ENCODE measurements around the gene NAA20. TPM values are rescaled to one million over a fixed set of nuclear protein-coding genes. Genes with fewer than 3 reads are reported as not detected.
A peak's percentile ranks its signal among the peaks of the same experiment; 100 is the strongest.

NAA20 gene
- total and polyA plus RNA-seq, 4 donors: 38.1 to 69.5 (median 48.3) TPM

GRCh38 chr20:19993958-19994669 lies 23.0 kb upstream of the NAA20 start:
- DNase-seq: no peak
- peaks cover 1 to 15% of the 10 kb centered on the region in 2 donors for H3K4me1 ChIP-seq (ENCODE audit: control insufficient read depth in 1 of 2, insufficient read depth in 2 of 2, low read length in 2 of 2)
- no peaks in the 10 kb centered on the region for H3K27me3 ChIP-seq (ENCODE audit: control insufficient read depth in 1 of 2, insufficient read depth in 2 of 2, low read length in 1 of 2)
- ATAC-seq (ENCODE audit: low FRiP score): peak; percentile 23
- peaks cover 2 to 3% of the 10 kb centered on the region in 2 donors for H3K36me3 ChIP-seq (ENCODE audit: control insufficient read depth in 1 of 2, insufficient read depth in 2 of 2, low read length in 1 of 2)
- 33 to 35% methylated on average over 12 of the region's 12 CpGs for WGBS, 2 donors
- no peaks in the 10 kb centered on the region for H3K9me3 ChIP-seq (ENCODE audit: control insufficient read depth, low read length)
- intact Hi-C loops (cut with DNase I): loop anchor here (1.0 to 5.0 kb wide), 2 partner anchors 107 to 210 kb away; no protein-coding TSS in a partner anchor
- peak overlapping the region; percentile 45 to 94 for H3K27ac ChIP-seq (ENCODE audit: low read depth in 1 of 2, low read length in 2 of 2)
- no peak overlapping the region for H3K4me3 ChIP-seq (ENCODE audit: low read length in 2 of 2)

GRCh38 chr20:19995220-19995863 lies 21.8 kb upstream of the NAA20 start:
- H3K27ac ChIP-seq (ENCODE audit: low read depth in 1 of 2, low read length in 2 of 2): no peak overlapping the region
- DNase-seq: no peak
- no peaks in the 10 kb centered on the region for H3K27me3 ChIP-seq (ENCODE audit: control insufficient read depth in 1 of 2, insufficient read depth in 2 of 2, low read length in 1 of 2)
- intact Hi-C loops (cut with DNase I): loop anchor here (1.0 to 5.0 kb wide), 2 partner anchors 210 to 303 kb away; no protein-coding TSS in a partner anchor
- ATAC-seq (ENCODE audit: low FRiP score): peak; percentile 75
- no peak overlapping the region for H3K4me3 ChIP-seq (ENCODE audit: low read length in 2 of 2)
- peaks cover 1 to 5% of the 10 kb centered on the region in 2 donors for H3K4me1 ChIP-seq (ENCODE audit: control insufficient read depth in 1 of 2, insufficient read depth in 2 of 2, low read length in 2 of 2)
- peaks cover 2 to 3% of the 10 kb centered on the region in 2 donors for H3K36me3 ChIP-seq (ENCODE audit: control insufficient read depth in 1 of 2, insufficient read depth in 2 of 2, low read length in 1 of 2)
- WGBS, 2 donors: 18 to 24% methylated on average over 5 of the region's 5 CpGs
- no peaks in the 10 kb centered on the region for H3K9me3 ChIP-seq (ENCODE audit: control insufficient read depth, low read length)

GRCh38 chr20:19996222-19996621 lies 20.9 kb upstream of the NAA20 start:
- Histone ChIP-seq H3K9me3 (ENCODE audit: control insufficient read depth, low read length) (no peaks in the 10 kb centered on the region), H3K27me3 (ENCODE audit: control insufficient read depth in 1 of 2, insufficient read depth in 2 of 2, low read length in 1 of 2) (no peaks in the 10 kb centered on the region), H3K36me3 (ENCODE audit: control insufficient read depth in 1 of 2, insufficient read depth in 2 of 2, low read length in 1 of 2) (peaks cover 2 to 3% of the 10 kb centered on the region in 2 donors), H3K4me3 (ENCODE audit: low read length in 2 of 2) (no peak overlapping the region), H3K4me1 (ENCODE audit: control insufficient read depth in 1 of 2, insufficient read depth in 2 of 2, low read length in 2 of 2) (peaks cover 1 to 5% of the 10 kb centered on the region in 2 donors), H3K27ac (ENCODE audit: low read depth in 1 of 2, low read length in 2 of 2) (no peak overlapping the region)
- WGBS, 2 donors: 68 to 71% methylated on average over 8 of the region's 8 CpGs
- intact Hi-C loops (cut with DNase I): loop anchor here (5.0 kb wide), 1 partner anchor 304 kb away; no protein-coding TSS in a partner anchor
- ATAC-seq (ENCODE audit: low FRiP score): no peak
- DNase-seq: no peak

- H3K36me3 ChIP-seq (ENCODE audit: control insufficient read depth in 1 of 2, insufficient read depth in 2 of 2, low read length in 1 of 2): peaks cover 2 to 3% of the 10 kb centered on the region in 2 donors
Measured at GRCh38 chr20:19996917-19997316, 20.2 kb upstream of the NAA20 start.

GRCh38 chr20:19998990-19999705 lies 18.0 kb upstream of the NAA20 start:
- Histone ChIP-seq H3K4me3 (ENCODE audit: low read length in 2 of 2) (no peak overlapping the region), H3K9me3 (ENCODE audit: control insufficient read depth, low read length) (no peaks in the 10 kb centered on the region), H3K36me3 (ENCODE audit: control insufficient read depth in 1 of 2, insufficient read depth in 2 of 2, low read length in 1 of 2) (peaks cover 2 to 3% of the 10 kb centered on the region in 2 donors), H3K4me1 (ENCODE audit: control insufficient read depth in 1 of 2, insufficient read depth in 2 of 2, low read length in 2 of 2) (peaks cover 0 to 8% of the 10 kb centered on the region in 2 donors), H3K27ac (ENCODE audit: low read depth in 1 of 2, low read length in 2 of 2) (no peak overlapping the region), H3K27me3 (ENCODE audit: control insufficient read depth in 1 of 2, insufficient read depth in 2 of 2, low read length in 1 of 2) (no peaks in the 10 kb centered on the region)
- 70 to 71% methylated on average over 7 of the region's 7 CpGs for WGBS, 2 donors
- DNase-seq (no peak), ATAC-seq (ENCODE audit: low FRiP score) (no peak)
- intact Hi-C loops (cut with DNase I): loop anchor here (5.0 kb wide), 1 partner anchor 307 kb away; no protein-coding TSS in a partner anchor

More at GRCh38 chr20:19996917-19997316, 20.2 kb upstream of the NAA20 start:
- no peaks in the 10 kb centered on the region for H3K27me3 ChIP-seq (ENCODE audit: control insufficient read depth in 1 of 2, insufficient read depth in 2 of 2, low read length in 1 of 2)
- peaks cover 1 to 5% of the 10 kb centered on the region in 2 donors for H3K4me1 ChIP-seq (ENCODE audit: control insufficient read depth in 1 of 2, insufficient read depth in 2 of 2, low read length in 2 of 2)
- no peak for DNase-seq
- H3K4me3 ChIP-seq (ENCODE audit: low read length in 2 of 2): no peak overlapping the region
- no peak for ATAC-seq (ENCODE audit: low FRiP score)
- H3K27ac ChIP-seq (ENCODE audit: low read depth in 1 of 2, low read length in 2 of 2): no peak overlapping the region
- intact Hi-C loops (cut with DNase I): loop anchor here (5.0 kb wide), 1 partner anchor 305 kb away; no protein-coding TSS in a partner anchor
- no peaks in the 10 kb centered on the region for H3K9me3 ChIP-seq (ENCODE audit: control insufficient read depth, low read length)
- WGBS, 2 donors: 51 to 57% methylated on average over 9 of the region's 9 CpGs

GRCh38 chr20:20000211-20000968 lies 16.8 kb upstream of the NAA20 start:
- H3K9me3 ChIP-seq (ENCODE audit: control insufficient read depth, low read length): no peaks in the 10 kb centered on the region
- no peak for DNase-seq
- H3K27ac ChIP-seq (ENCODE audit: low read depth in 1 of 2, low read length in 2 of 2): no peak overlapping the region
- H3K27me3 ChIP-seq (ENCODE audit: control insufficient read depth in 1 of 2, insufficient read depth in 2 of 2, low read length in 1 of 2): no peaks in the 10 kb centered on the region
- intact Hi-C loops (cut with DNase I): no loop called here
- no peak for ATAC-seq (ENCODE audit: low FRiP score)
- H3K4me1 ChIP-seq (ENCODE audit: control insufficient read depth in 1 of 2, insufficient read depth in 2 of 2, low read length in 2 of 2): peaks cover 0 to 3% of the 10 kb centered on the region in 2 donors
- 77 to 80% methylated on average over 14 of the region's 14 CpGs for WGBS, 2 donors
- no peak overlapping the region for H3K4me3 ChIP-seq (ENCODE audit: low read length in 2 of 2)
- H3K36me3 ChIP-seq (ENCODE audit: control insufficient read depth in 1 of 2, insufficient read depth in 2 of 2, low read length in 1 of 2): peaks cover 2 to 3% of the 10 kb centered on the region in 2 donors

GRCh38 chr20:20002101-20002998 lies 14.8 kb upstream of the NAA20 start:
- H3K36me3 ChIP-seq (ENCODE audit: control insufficient read depth in 1 of 2, insufficient read depth in 2 of 2, low read length in 1 of 2): peaks cover 0 to 3% of the 10 kb centered on the region in 2 donors
- peak overlapping the region; percentile 29 to 48 for H3K27ac ChIP-seq (ENCODE audit: low read depth in 1 of 2, low read length in 2 of 2)
- no peaks in the 10 kb centered on the region for H3K9me3 ChIP-seq (ENCODE audit: control insufficient read depth, low read length)
- ATAC-seq (ENCODE audit: low FRiP score) (peak; percentile 2), DNase-seq (no peak)
- intact Hi-C loops (cut with DNase I): no loop called here
- H3K4me3 ChIP-seq (ENCODE audit: low read length in 2 of 2): no peak overlapping the region
- H3K27me3 ChIP-seq (ENCODE audit: control insufficient read depth in 1 of 2, insufficient read depth in 2 of 2, low read length in 1 of 2): no peaks in the 10 kb centered on the region
- peaks cover 0 to 3% of the 10 kb centered on the region in 2 donors for H3K4me1 ChIP-seq (ENCODE audit: control insufficient read depth in 1 of 2, insufficient read depth in 2 of 2, low read length in 2 of 2)
- 51 to 53% methylated on average over 9 of the region's 9 CpGs for WGBS, 2 donors
